Fibroblast of gingiva (primary cell): ENCODE data around the gene PRRC2A.

Source experiments
- DNase-seq: peaks from one replicate; pipeline ENCODE4 v3.0.0-alpha.2; 2011; ENCODE audit warnings: low read depth

The PRRC2A gene

GRCh38 chr6:31652925-31653724 is 32.6 kb downstream of the PRRC2A start:
- DNase-seq, result no peak

DNA sequence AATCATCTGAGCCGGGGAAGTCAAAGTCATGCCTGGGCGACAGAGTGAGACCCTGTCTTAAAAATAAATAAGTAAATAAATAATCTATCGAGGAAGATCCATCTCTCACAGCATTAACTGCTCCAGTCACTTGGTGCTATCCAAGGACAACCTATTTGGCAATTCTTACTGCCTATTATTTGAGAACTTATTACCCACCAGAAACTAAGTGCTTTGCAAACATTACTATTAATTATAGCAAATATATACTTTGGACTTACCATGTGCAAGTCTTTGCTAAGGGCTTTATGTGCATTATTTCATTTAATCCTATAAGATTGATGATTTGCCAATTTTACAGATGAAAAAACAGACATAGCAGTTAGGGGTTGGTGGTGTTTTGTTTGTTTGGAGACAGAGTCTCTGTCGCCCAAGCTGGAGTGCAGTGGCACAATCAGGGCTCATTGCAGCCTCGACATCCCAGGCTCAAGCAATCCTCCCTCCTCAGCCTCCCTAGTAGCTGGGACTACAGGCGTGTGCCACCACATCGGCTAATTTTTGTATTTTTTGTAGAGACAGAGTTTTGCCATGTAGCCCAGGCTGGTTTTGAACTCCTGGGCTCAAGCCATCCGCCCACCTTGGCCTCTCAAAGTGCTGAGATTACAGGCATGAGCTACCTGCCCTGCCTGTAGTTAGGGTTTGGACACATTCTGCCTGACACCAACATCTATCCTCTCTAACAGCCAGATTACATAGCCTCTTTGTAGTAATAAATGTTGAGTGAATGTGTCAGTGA is 34.2 kb downstream of the PRRC2A start:
- DNase-seq, result no peak

- DNase-seq, result no peak
Measured at GRCh38 chr6:31655349-31656237, 35.1 kb downstream of the PRRC2A start, which contains the start of gene APOM. TSS of gene APOM (plus strand) at chr6:31655894. CDS start at chr6:31655967, 73 bp downstream.

DNA sequence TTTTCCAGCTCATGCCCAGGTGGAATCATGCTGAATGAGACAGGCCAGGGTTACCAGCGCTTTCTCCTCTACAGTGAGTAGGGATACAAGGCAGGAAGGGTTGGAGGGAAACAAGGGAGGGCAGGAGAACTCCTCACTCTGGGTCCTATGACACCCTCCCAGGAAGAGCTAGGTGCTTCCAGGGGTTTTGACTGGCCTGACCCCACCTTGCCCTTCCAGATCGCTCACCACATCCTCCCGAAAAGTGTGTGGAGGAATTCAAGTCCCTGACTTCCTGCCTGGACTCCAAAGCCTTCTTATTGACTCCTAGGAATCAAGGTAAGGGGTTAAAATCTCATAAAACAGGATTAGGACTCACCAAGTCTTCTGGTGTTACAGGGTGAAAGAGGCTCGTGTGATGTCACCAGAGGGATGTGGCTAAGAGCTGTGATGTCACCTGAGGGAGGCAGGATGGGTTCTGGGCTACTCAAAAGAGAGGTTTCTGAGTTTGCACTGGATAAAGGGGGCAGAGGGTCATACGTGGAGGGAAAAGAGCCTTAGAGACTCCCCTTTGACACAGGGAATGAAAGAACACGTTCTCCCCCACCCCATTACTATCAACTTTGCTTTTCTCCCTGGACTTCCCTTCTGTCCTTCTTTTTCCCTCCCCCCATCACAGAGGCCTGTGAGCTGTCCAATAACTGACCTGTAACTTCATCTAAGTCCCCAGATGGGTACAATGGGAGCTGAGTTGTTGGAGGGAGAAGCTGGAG is 37.1 kb downstream of the PRRC2A start:
- no peak for DNase-seq

DNA sequence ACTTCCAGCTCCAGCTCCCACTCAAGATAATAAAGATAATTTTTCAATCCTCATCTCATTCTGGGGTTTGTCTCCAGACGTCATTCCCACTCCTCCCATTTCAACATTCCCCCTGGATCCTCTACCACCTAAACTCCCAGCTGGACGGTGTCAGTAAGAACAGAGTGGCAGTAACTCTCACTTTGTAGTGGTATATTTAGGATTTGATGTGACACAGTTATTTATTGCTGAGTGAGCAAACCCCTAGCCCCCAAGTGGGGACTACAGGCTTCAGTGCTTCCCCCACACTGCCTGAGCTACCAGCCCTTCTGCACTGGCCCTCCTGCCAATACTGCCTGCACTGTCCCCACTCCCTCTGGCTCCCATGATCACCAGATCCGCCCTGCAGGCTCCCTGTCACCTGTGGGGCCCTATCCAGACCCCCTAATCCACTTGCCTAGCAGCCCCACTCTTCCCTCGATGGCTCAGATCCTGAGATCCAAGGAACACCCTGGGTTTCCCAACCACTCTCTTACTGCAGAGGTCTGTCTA is 37.7 kb downstream of the PRRC2A start:
- DNase-seq, result no peak

DNA sequence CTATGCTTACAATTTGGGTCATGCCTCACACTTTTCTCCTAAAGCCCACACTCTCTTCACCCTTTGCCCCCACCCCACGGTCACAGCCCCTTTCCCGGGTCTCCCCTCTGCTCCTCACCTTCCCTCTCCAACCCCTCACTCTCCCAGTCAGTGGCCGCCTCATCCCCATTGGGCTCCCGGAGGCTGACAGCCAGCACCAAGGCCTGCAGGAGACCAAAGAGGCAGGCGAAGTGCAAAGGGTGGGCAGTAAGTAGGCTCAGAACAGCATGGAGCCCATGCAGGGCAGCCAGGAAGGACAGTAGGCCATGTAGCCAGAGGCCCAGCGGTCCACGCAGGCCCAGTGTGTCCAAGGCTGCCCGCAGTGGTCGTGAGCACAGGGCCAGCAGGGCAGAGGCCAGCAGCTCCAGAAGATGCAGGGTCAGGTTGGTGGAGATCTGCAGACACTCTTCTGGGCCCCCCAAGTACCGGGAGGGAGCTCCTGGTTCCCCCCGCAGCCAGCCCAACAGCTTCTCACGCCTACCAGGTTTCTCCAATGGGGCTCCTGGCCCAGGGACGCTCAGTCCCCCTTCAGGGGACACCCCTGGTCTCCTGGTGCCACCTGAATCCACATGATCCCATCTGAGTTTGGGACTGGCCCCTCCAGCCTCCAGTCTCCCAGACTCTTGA is 38.6 kb downstream of the PRRC2A start:
- no peak for DNase-seq

DNA sequence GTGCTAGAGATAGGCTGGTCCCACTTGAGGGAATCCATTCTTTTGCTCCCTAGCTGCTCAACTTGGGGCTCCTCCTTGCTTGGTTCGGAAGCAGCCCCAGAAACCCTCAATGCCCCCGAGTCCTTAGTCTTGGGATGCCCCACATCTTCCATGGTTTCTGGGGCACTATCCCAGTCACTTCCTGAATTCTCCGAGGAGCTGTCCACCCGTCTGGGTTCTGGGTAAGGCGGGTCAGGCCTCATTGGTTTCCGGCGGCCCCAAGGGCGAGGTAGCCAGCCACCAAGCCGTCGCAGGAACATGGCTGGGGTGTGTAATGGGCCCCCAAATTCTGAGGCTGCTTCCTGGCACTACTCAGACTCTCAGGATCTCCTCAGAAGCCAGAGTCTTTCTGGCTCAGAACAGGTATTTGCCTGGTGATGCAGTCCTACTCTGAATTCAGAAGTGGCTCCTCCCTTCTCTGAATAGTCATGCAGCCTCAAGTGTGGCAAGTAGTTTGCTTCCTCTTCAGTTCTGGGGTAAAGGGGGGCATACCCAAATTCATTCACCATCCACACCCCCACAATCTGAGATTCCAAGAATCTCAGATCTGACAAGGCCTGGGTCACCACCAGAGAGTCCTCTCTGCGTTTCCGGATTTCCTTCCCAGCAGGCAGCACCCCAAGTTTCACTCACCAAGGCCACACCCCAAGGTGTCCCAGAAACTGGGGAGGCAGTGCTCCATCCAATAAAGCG is 39.3 kb downstream of the PRRC2A start:
- peak; percentile 19 for DNase-seq

- peak; percentile 78 for DNase-seq
Measured at GRCh38 chr6:31660381-31661261, 40.1 kb downstream of the PRRC2A start, which contains the start of gene C6orf47. TSS of gene C6orf47 (minus strand) at chr6:31660778. CDS start at chr6:31659947, 831 bp downstream.

DNA sequence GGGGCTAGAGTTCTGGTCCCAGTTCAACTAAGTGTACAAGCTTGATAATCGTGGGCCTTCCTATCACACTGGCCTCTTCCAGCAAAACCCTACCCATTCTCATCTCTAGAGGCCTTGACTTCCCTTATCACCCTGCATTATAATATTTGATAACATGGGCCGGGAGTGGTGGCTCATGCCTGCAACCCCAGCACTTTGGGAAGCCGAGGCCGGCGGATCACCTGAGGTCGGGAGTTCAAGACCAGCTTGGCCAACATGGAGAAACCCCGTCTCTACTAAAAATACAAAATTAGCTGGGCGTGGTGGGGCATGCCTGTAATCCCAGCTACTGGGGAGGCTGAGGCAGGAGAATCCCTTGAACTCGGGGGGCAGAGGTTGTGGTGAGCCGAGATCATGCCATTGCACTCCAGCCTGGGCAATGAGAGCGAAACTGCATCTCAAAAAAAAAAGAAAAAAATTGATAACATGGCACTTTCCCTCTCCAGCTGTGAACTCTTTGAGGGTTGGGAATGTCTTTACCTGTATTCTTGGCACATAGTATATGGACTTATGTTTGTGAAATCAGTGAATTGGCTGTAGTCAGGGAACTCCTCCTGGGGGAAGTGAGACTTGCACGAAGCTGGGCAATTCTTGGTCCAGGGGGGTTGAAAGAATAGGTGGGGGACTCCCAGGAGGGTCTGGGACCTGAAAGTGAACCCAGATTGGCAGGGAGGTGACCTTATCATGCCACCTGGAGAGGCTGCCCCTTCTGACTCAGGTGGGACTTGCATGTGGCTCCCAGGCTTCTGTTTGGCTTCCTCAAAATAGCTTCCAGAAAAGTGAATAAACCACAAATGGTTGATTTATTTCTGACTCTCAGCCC is 41.0 kb downstream of the PRRC2A start:
- DNase-seq, result no peak

DNA sequence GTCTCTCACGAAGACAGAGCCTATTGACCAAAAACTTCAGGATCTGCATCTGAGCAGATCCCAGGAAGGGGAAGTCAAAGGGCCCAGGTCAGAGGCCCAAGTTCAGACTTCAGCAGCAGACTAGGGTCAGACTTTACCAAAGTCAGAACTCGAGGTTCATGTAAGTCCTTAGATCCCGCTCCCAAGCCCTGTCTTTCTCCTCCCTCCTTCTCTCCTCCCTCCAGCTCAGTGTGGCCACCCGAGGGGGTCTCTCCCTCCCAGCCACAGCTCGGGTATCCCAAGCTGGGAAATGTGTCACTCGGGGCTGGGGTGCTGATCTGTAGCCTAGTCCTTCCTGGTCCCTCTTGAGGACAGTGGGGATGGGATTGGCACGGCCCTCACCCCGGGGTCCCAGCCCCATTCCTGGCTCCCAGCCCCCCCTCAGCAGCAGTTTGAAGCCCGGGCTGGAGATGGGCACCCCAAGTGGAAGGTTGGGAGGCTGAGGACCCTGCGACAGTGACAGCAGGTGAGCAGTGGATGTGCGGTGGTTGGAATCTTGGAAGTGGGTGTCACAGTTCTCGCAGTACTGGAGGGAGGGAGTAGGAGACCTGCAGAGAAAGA is 41.7 kb downstream of the PRRC2A start:
- no peak for DNase-seq

DNA sequence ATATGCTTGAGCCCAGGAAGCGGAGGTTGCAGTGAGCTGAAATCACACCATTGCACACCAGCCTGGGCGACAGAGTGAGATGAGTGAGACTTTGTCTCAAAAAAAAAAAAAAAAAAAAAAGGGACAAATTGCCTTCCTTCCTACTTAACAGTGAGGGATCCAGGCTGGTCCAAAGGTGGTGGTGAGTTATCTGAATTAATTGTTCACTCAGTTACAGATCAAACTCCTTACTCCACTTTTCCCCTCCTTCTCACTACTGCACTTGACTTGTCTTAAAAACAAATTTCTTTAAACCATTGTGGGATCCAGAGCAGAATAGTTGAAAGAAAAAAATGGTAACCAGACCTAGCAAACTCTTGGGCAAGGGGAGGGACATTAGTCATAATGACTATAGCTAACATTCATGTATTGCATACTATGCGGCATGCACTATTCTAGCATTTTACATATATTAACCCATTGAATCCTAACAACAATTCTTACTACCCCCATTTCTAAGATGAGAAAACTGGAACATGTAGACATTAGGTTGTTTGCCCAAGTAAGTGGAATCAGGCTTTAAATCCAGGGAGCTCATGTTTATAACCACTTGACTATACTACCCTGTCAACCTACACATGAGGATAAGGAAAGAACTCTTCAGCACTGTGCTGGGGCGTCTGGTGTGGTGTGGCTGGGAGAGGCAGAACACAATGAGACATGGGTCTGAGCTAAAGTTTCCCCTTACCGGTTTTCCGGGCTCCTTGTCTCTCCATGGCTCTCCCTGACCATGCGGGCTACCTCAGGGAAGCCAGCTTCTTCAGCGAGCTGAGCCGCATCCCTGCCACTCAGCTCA is 42.8 kb downstream of the PRRC2A start:
- DNase-seq, result peak; percentile 42

GRCh38 chr6:31663961-31664789 is 43.7 kb downstream of the PRRC2A start:
- peak; percentile 70 for DNase-seq

DNA sequence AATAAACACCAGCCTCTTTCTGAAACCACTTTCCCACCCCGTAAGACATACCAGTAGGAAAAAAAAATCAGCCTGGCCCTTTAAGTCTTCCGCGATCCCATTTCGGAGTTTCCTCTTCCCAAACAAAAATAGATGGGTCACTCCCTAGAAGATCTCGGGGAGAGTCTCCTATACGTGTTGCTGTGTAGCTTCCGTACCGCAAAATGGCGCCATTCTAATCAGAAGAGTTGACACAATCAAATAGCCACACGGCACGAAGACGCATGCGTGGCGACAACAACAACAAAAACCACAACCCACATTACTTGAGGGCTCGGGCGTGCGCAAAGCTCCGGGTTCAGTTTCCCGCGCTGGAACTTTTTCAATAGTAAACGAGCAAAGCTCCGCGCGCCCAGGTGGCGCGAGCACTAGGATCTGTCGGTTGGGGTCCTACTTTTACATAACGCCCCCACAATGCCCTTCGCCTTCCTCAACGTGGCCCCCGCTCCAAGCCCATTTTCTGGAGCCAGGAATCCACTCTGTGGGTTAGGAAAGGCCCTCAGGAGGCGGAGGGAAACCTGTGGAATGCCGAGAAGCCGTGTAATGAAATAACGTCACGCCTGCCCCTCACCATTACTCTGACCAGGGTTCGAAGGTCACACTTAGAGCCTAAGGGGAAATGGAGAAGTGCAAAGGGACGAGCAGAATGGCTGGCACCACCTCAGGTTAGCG is 44.4 kb downstream of the PRRC2A start, which contains the start of gene GPANK1:
GPANK1 (minus strand) TSS at position 208 of the 711 bp plus-strand sequence. CDS start 519 bp downstream, outside the sequence.
- peak; percentile 95 for DNase-seq

- DNase-seq, result peak; percentile 96
Measured at GRCh38 chr6:31665501-31666336, 45.2 kb downstream of the PRRC2A start, which contains the start of gene CSNK2B. TSS of gene CSNK2B (plus strand) at chr6:31666080. CDS start at chr6:31666832, 752 bp downstream.
